ENCODE results near the gene RAB29.

The RAB29 gene

GRCh38 chr1:205786601-205787000 lies 11.3 kb upstream of the RAB29 start:
- DNase-seq, result no peak
- ChIA-PET POLR2A (interaction anchor here (0.6 kb wide), 1 partner anchor 185 kb away, joined by 7 read pairs; no protein-coding TSS in a partner anchor), CTCF (interaction anchor here (0.6 to 3.1 kb wide), 5 partner anchors 48 to 256 kb away, joined by 3 to 12 read pairs (median 3); no protein-coding TSS in a partner anchor)
- H3K36me3 ChIP-seq (ENCODE audit: control insufficient read depth in 4 of 4, insufficient read depth in 4 of 4, low read length in 3 of 4), result peaks cover 0 to 8% (median 6%) of the 10 kb centered on the region in 4 experiments
- no peaks in the 10 kb centered on the region for H3K9me3 ChIP-seq (ENCODE audit: control extremely low read depth in 1 of 5, control insufficient read depth in 4 of 5, insufficient read depth in 2 of 5, low read depth in 1 of 5, low read length in 4 of 5)
- no peaks in the 10 kb centered on the region for H3K27me3 ChIP-seq (replicated peaks in 2 of 5; ENCODE audit: control insufficient read depth in 4 of 5, insufficient read depth in 5 of 5, low read length in 4 of 5)
- no peak overlapping the region for H3K27ac ChIP-seq (ENCODE audit: insufficient read depth in 1 of 2, low read depth in 1 of 2, low read length in 2 of 2, poor library complexity in 1 of 2, severe bottlenecking in 2 of 2)
- H3K4me1 ChIP-seq (ENCODE audit: control extremely low read depth in 1 of 4, control insufficient read depth in 4 of 4, insufficient read depth in 4 of 4, low read length in 3 of 4), result peaks cover 0 to 7% (median 5%) of the 10 kb centered on the region in 4 experiments
- no peak overlapping the region for H3K4me3 ChIP-seq (ENCODE audit: control insufficient read depth in 1 of 7, extremely low read depth in 1 of 7, insufficient read depth in 4 of 7, low read depth in 2 of 7, low read length in 6 of 7)
- WGBS (ENCODE audit: insufficient coverage), result 82% methylated on average over 3 of the region's 4 CpGs

- DNase-seq, result no peak
- no peak overlapping the region for H3K4me3 ChIP-seq (ENCODE audit: control insufficient read depth in 1 of 7, extremely low read depth in 1 of 7, insufficient read depth in 4 of 7, low read depth in 2 of 7, low read length in 6 of 7)
- no peaks in the 10 kb centered on the region for H3K27me3 ChIP-seq (replicated peaks in 2 of 5; ENCODE audit: control insufficient read depth in 4 of 5, insufficient read depth in 5 of 5, low read length in 4 of 5)
- POLR2A ChIA-PET, result no interaction called here
- H3K27ac ChIP-seq (ENCODE audit: insufficient read depth in 1 of 2, low read depth in 1 of 2, low read length in 2 of 2, poor library complexity in 1 of 2, severe bottlenecking in 2 of 2), result no peak overlapping the region
- no peaks in the 10 kb centered on the region for H3K9me3 ChIP-seq (ENCODE audit: control extremely low read depth in 1 of 5, control insufficient read depth in 4 of 5, insufficient read depth in 2 of 5, low read depth in 1 of 5, low read length in 4 of 5)
- peaks cover 0 to 7% (median 7%) of the 10 kb centered on the region in 4 experiments for H3K4me1 ChIP-seq (ENCODE audit: control extremely low read depth in 1 of 4, control insufficient read depth in 4 of 4, insufficient read depth in 4 of 4, low read length in 3 of 4)
- CTCF ChIA-PET, result interaction anchor here (1.4 to 3.1 kb wide), 2 partner anchors 10 to 192 kb away, joined by 3 to 12 read pairs; partner anchors contain the start of gene RAB29
- peaks cover 0 to 5% (median under 1%) of the 10 kb centered on the region in 4 experiments for H3K36me3 ChIP-seq (ENCODE audit: control insufficient read depth in 4 of 4, insufficient read depth in 4 of 4, low read length in 3 of 4)
- 96% methylated on average over 3 of the region's 9 CpGs for WGBS (ENCODE audit: insufficient coverage)
These were observed 10.2 kb upstream of the RAB29 start for GRCh38 chr1:205785446-205785845.

- WGBS (ENCODE audit: insufficient coverage), result 97% methylated on average over 4 of the region's 4 CpGs
- CTCF ChIA-PET, result interaction anchor here (3.1 kb wide), 1 partner anchor 194 kb away, joined by 12 read pairs; no protein-coding TSS in a partner anchor
These were observed 8.6 kb upstream of the RAB29 start for GRCh38 chr1:205783904-205784303.

GRCh38 chr1:205783433-205783795 lies 8.1 kb upstream of the RAB29 start:
- no peak for DNase-seq
- H3K4me1 ChIP-seq (ENCODE audit: control extremely low read depth in 1 of 4, control insufficient read depth in 4 of 4, insufficient read depth in 4 of 4, low read length in 3 of 4), result peaks cover 0 to 10% (median 7%) of the 10 kb centered on the region in 4 experiments
- no peak overlapping the region for H3K4me3 ChIP-seq (ENCODE audit: control insufficient read depth in 1 of 7, extremely low read depth in 1 of 7, insufficient read depth in 4 of 7, low read depth in 2 of 7, low read length in 6 of 7)
- H3K27ac ChIP-seq (ENCODE audit: insufficient read depth in 1 of 2, low read depth in 1 of 2, low read length in 2 of 2, poor library complexity in 1 of 2, severe bottlenecking in 2 of 2), result no peak overlapping the region
- ChIA-PET CTCF (interaction anchor here (0.8 to 2.2 kb wide), 4 partner anchors 9 to 123 kb away, joined by 3 to 16 read pairs (median 4); no protein-coding TSS in a partner anchor), POLR2A (no interaction called here)
- no peaks in the 10 kb centered on the region for H3K9me3 ChIP-seq (ENCODE audit: control extremely low read depth in 1 of 5, control insufficient read depth in 4 of 5, insufficient read depth in 2 of 5, low read depth in 1 of 5, low read length in 4 of 5)
- H3K36me3 ChIP-seq (ENCODE audit: control insufficient read depth in 4 of 4, insufficient read depth in 4 of 4, low read length in 3 of 4), result no peaks in the 10 kb centered on the region
- no peaks in the 10 kb centered on the region for H3K27me3 ChIP-seq (replicated peaks in 2 of 5; ENCODE audit: control insufficient read depth in 4 of 5, insufficient read depth in 5 of 5, low read length in 4 of 5)

More at GRCh38 chr1:205783904-205784303, 8.6 kb upstream of the RAB29 start:
- H3K4me1 ChIP-seq (ENCODE audit: control extremely low read depth in 1 of 4, control insufficient read depth in 4 of 4, insufficient read depth in 4 of 4, low read length in 3 of 4), result peaks cover 0 to 7% (median 7%) of the 10 kb centered on the region in 4 experiments
- POLR2A ChIA-PET, result no interaction called here
- DNase-seq, result no peak
- H3K27me3 ChIP-seq (replicated peaks in 2 of 5; ENCODE audit: control insufficient read depth in 4 of 5, insufficient read depth in 5 of 5, low read length in 4 of 5), result no peaks in the 10 kb centered on the region
- no peaks in the 10 kb centered on the region for H3K36me3 ChIP-seq (ENCODE audit: control insufficient read depth in 4 of 4, insufficient read depth in 4 of 4, low read length in 3 of 4)
- H3K9me3 ChIP-seq (ENCODE audit: control extremely low read depth in 1 of 5, control insufficient read depth in 4 of 5, insufficient read depth in 2 of 5, low read depth in 1 of 5, low read length in 4 of 5), result no peaks in the 10 kb centered on the region
- no peak overlapping the region for H3K4me3 ChIP-seq (ENCODE audit: control insufficient read depth in 1 of 7, extremely low read depth in 1 of 7, insufficient read depth in 4 of 7, low read depth in 2 of 7, low read length in 6 of 7)
- H3K27ac ChIP-seq (ENCODE audit: insufficient read depth in 1 of 2, low read depth in 1 of 2, low read length in 2 of 2, poor library complexity in 1 of 2, severe bottlenecking in 2 of 2), result no peak overlapping the region

- 100% methylated on average over 3 of the region's 4 CpGs for WGBS (ENCODE audit: insufficient coverage)
- H3K27me3 ChIP-seq (replicated peaks in 2 of 5; ENCODE audit: control insufficient read depth in 4 of 5, insufficient read depth in 5 of 5, low read length in 4 of 5), result no peaks in the 10 kb centered on the region
- H3K4me3 ChIP-seq (ENCODE audit: control insufficient read depth in 1 of 7, extremely low read depth in 1 of 7, insufficient read depth in 4 of 7, low read depth in 2 of 7, low read length in 6 of 7), result no peak overlapping the region
- peak in 2 of 3 donors; percentile 9 to 17 for DNase-seq
- ChIA-PET POLR2A (no interaction called here), CTCF (interaction anchor here (0.6 to 2.2 kb wide), 8 partner anchors 9 to 124 kb away, joined by 3 to 16 read pairs (median 4); no protein-coding TSS in a partner anchor)
- no peak overlapping the region for H3K27ac ChIP-seq (ENCODE audit: insufficient read depth in 1 of 2, low read depth in 1 of 2, low read length in 2 of 2, poor library complexity in 1 of 2, severe bottlenecking in 2 of 2)
- H3K36me3 ChIP-seq (ENCODE audit: control insufficient read depth in 4 of 4, insufficient read depth in 4 of 4, low read length in 3 of 4), result no peaks in the 10 kb centered on the region
- H3K4me1 ChIP-seq (ENCODE audit: control extremely low read depth in 1 of 4, control insufficient read depth in 4 of 4, insufficient read depth in 4 of 4, low read length in 3 of 4), result peaks cover 3 to 16% (median 13%) of the 10 kb centered on the region in 4 experiments
- no peaks in the 10 kb centered on the region for H3K9me3 ChIP-seq (ENCODE audit: control extremely low read depth in 1 of 5, control insufficient read depth in 4 of 5, insufficient read depth in 2 of 5, low read depth in 1 of 5, low read length in 4 of 5)
These were observed 7.5 kb upstream of the RAB29 start for GRCh38 chr1:205782627-205783432.

GRCh38 chr1:205780335-205780734 lies 5.1 kb upstream of the RAB29 start:
- Histone ChIP-seq H3K9me3 (ENCODE audit: control extremely low read depth in 1 of 5, control insufficient read depth in 4 of 5, insufficient read depth in 2 of 5, low read depth in 1 of 5, low read length in 4 of 5) (no peaks in the 10 kb centered on the region), H3K36me3 (ENCODE audit: control insufficient read depth in 4 of 4, insufficient read depth in 4 of 4, low read length in 3 of 4) (no peaks in the 10 kb centered on the region), H3K27ac (ENCODE audit: insufficient read depth in 1 of 2, low read depth in 1 of 2, low read length in 2 of 2, poor library complexity in 1 of 2, severe bottlenecking in 2 of 2) (no peak overlapping the region), H3K4me3 (ENCODE audit: control insufficient read depth in 1 of 7, extremely low read depth in 1 of 7, insufficient read depth in 4 of 7, low read depth in 2 of 7, low read length in 6 of 7) (no peak overlapping the region), H3K27me3 (replicated peaks in 2 of 5; ENCODE audit: control insufficient read depth in 4 of 5, insufficient read depth in 5 of 5, low read length in 4 of 5) (no peaks in the 10 kb centered on the region), H3K4me1 (ENCODE audit: control extremely low read depth in 1 of 4, control insufficient read depth in 4 of 4, insufficient read depth in 4 of 4, low read length in 3 of 4) (peaks cover 5 to 24% (median 20%) of the 10 kb centered on the region in 4 experiments)
- POLR2A ChIA-PET, result no interaction called here
- DNase-seq, result no peak
- 100% methylated on average over 3 of the region's 5 CpGs for WGBS (ENCODE audit: insufficient coverage)
- CTCF ChIA-PET, result interaction anchor here (0.7 kb wide), 1 partner anchor 11 kb away, joined by 4 read pairs; no protein-coding TSS in a partner anchor

GRCh38 chr1:205777994-205778393 lies 2.7 kb upstream of the RAB29 start:
- no peaks in the 10 kb centered on the region for H3K9me3 ChIP-seq (ENCODE audit: control extremely low read depth in 1 of 5, control insufficient read depth in 4 of 5, insufficient read depth in 2 of 5, low read depth in 1 of 5, low read length in 4 of 5)
- POLR2A ChIA-PET, result interaction anchor here (0.6 to 0.7 kb wide), 2 partner anchors 13 to 146 kb away, joined by 3 to 4 read pairs; partner anchors contain the start of gene ELK4
- 10% methylated on average over 2 of the region's 2 CpGs for WGBS (ENCODE audit: insufficient coverage)
- H3K27ac ChIP-seq (ENCODE audit: insufficient read depth in 1 of 2, low read depth in 1 of 2, low read length in 2 of 2, poor library complexity in 1 of 2, severe bottlenecking in 2 of 2), result no peak overlapping the region
- H3K27me3 ChIP-seq (replicated peaks in 2 of 5; ENCODE audit: control insufficient read depth in 4 of 5, insufficient read depth in 5 of 5, low read length in 4 of 5), result peaks cover 0 to 9% (median 0%) of the 10 kb centered on the region in 5 experiments
- CTCF ChIA-PET, result interaction anchor here (1.2 to 1.5 kb wide), 3 partner anchors 12 to 32 kb away, joined by 3 to 5 read pairs (median 4); no protein-coding TSS in a partner anchor
- peak overlapping the region in 1 of 7 experiments; percentile 28 for H3K4me3 ChIP-seq (ENCODE audit: control insufficient read depth in 1 of 7, extremely low read depth in 1 of 7, insufficient read depth in 4 of 7, low read depth in 2 of 7, low read length in 6 of 7)
- no peaks in the 10 kb centered on the region for H3K36me3 ChIP-seq (ENCODE audit: control insufficient read depth in 4 of 4, insufficient read depth in 4 of 4, low read length in 3 of 4)
- DNase-seq, result peak; percentile 40 to 86 (median 80)
- H3K4me1 ChIP-seq (ENCODE audit: control extremely low read depth in 1 of 4, control insufficient read depth in 4 of 4, insufficient read depth in 4 of 4, low read length in 3 of 4), result peaks cover 8 to 37% (median 30%) of the 10 kb centered on the region in 4 experiments
